KMS-11 (cell line): Measurements from ENCODE around the gene WASF3.

ENCODE experiments used
- H2AFZ ChIP-seq: fragments of 200-600 bp; sonication (generic); 2 replicates; pipeline ENCODE4 v1.6.1; 2016; ENCODE audit warnings: antibody characterized with exemption, mixed run types, low read depth
- H3K27ac ChIP-seq: fragments of 200-600 bp; sonication (generic); 2 replicates; pipeline ENCODE4 v1.6.1; 2016; ENCODE audit warnings: mild to moderate bottlenecking, mixed run types
- H3K27me3 ChIP-seq: fragments of 200-600 bp; sonication (generic); 2 replicates; pipeline ENCODE4 v1.6.1; 2017; ENCODE audit warnings: mild to moderate bottlenecking, low read depth, mixed run types, moderate library complexity; ENCODE audit not compliant: insufficient read depth
- H3K36me3 ChIP-seq: fragments of 200-600 bp; sonication (generic); 2 replicates; pipeline ENCODE4 v1.6.1; 2017; ENCODE audit warnings: mild to moderate bottlenecking, mixed run types; ENCODE audit not compliant: insufficient read depth
- H3K4me1 ChIP-seq: fragments of 200-600 bp; sonication (generic); 2 replicates; pipeline ENCODE4 v1.6.1; 2016; ENCODE audit warnings: mild to moderate bottlenecking, low read depth, mixed run types; ENCODE audit not compliant: poor library complexity, severe bottlenecking
- H3K4me2 ChIP-seq: fragments of 200-600 bp; sonication (generic); 2 replicates; pipeline ENCODE4 v1.7.0; 2016; ENCODE audit warnings: mild to moderate bottlenecking, mixed run types
- H3K4me3 ChIP-seq: fragments of 200-600 bp; sonication (generic); IDR thresholded peaks from 2 replicates; pipeline ENCODE4 v1.6.1; 2017; ENCODE audit warnings: low read depth, low read length, mixed read lengths; ENCODE audit not compliant: insufficient read depth
- H3K79me2 ChIP-seq: fragments of 200-600 bp; sonication (generic); 2 replicates; pipeline ENCODE4 v1.6.1; 2016; ENCODE audit warnings: low read depth, mixed run types; ENCODE audit not compliant: insufficient read depth
- H3K9ac ChIP-seq: fragments of 200-600 bp; sonication (generic); 2 replicates; pipeline ENCODE4 v1.6.1; 2016; ENCODE audit warnings: mild to moderate bottlenecking, mixed run types
- H4K20me1 ChIP-seq: fragments of 200-600 bp; sonication (generic); 2 replicates; pipeline ENCODE4 v1.6.1; 2016; ENCODE audit warnings: mild to moderate bottlenecking, mixed run types; ENCODE audit not compliant: insufficient read depth
- TF ChIP-seq, protein P1 (sequence below): fragments of 200-600 bp; sonication (generic); conservative IDR thresholded peaks from 2 replicates; pipeline ENCODE4 v1.6.1; 2017; ENCODE audit warnings: low read depth, mild to moderate bottlenecking, antibody characterized with exemption, low read length, moderate library complexity, mixed read lengths

Gene WASF3

DNA sequence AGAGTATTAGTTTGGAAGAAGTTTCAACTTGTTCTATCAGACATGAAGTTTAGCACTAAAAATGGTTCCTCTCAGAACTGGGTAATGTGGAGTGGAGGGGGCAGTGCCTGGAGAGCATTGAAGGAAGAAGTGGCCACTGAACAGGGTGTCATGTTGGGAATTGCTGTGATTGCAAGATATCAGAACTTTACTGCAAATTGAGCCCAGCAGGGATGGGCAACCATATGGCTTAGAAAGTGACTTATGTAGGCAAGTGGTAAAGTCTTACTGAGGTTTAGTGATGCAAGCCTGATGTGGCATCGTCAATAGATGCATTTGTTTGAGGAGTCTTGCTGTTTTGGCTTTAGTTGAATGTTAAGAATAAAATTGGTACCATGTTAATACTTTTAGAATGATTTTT is 31.7 kb downstream of the WASF3 start:
- Histone ChIP-seq H3K4me1 (no peaks in the 10 kb centered on the region), H3K27me3 (no peaks in the 10 kb centered on the region), H3K4me2 (no peak overlapping the region), H3K79me2 (no peaks in the 10 kb centered on the region), H3K9ac (no peak overlapping the region), H2AFZ (no peak overlapping the region), H3K36me3 (no peaks in the 10 kb centered on the region), H3K27ac (no peak overlapping the region), H4K20me1 (no peaks in the 10 kb centered on the region), H3K4me3 (no peak overlapping the region)
- TF ChIP-seq, protein P1, sequence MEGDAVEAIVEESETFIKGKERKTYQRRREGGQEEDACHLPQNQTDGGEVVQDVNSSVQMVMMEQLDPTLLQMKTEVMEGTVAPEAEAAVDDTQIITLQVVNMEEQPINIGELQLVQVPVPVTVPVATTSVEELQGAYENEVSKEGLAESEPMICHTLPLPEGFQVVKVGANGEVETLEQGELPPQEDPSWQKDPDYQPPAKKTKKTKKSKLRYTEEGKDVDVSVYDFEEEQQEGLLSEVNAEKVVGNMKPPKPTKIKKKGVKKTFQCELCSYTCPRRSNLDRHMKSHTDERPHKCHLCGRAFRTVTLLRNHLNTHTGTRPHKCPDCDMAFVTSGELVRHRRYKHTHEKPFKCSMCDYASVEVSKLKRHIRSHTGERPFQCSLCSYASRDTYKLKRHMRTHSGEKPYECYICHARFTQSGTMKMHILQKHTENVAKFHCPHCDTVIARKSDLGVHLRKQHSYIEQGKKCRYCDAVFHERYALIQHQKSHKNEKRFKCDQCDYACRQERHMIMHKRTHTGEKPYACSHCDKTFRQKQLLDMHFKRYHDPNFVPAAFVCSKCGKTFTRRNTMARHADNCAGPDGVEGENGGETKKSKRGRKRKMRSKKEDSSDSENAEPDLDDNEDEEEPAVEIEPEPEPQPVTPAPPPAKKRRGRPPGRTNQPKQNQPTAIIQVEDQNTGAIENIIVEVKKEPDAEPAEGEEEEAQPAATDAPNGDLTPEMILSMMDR = no peak

DNA sequence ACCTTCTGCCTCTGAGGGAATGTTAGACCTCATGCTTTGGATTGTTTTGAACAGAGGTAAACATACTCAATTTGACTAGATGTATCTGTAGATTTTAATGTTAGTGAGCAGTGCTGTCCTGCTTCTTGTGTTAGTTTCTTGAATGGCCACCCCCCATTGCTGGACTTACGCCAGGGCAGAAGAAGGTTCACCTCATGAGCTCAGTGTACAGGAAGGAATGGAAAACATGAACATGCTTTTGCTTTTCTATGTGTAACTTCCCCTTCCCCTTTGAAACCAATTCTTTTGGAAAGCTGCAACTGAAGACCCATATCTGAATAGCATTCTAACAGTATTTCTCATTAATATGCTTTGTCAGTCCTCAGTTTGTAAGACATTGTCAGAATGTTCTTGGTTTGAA is 32.3 kb downstream of the WASF3 start:
- no peaks in the 10 kb centered on the region for H3K79me2 ChIP-seq
- no peak overlapping the region for H3K9ac ChIP-seq
- H3K4me1 ChIP-seq = no peaks in the 10 kb centered on the region
- no peaks in the 10 kb centered on the region for H4K20me1 ChIP-seq
- no peak overlapping the region for H3K4me3 ChIP-seq
- H2AFZ ChIP-seq = no peak overlapping the region
- no peak overlapping the region for H3K27ac ChIP-seq
- H3K4me2 ChIP-seq = no peak overlapping the region
- H3K36me3 ChIP-seq = no peaks in the 10 kb centered on the region
- H3K27me3 ChIP-seq = no peaks in the 10 kb centered on the region
- TF ChIP-seq, protein P1 = no peak

DNA sequence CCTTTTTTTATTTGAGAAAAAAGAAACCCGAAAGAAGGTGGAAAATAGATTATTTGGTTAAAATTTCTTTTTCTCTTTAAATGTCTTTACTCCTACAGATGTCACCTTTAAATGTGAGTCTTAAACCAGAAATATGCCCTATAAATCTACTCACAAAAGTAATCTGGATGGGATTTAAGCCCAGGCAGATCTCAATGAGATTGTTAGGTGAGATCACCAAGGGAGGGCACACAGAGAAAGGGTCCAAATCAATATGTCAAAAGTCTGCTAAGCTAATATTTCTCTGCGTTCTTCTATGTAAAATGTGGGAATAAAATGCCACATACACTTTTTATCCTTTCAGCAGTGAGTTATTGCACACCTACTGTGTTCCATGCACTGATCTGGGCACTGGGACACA is 32.9 kb downstream of the WASF3 start:
- no peaks in the 10 kb centered on the region for H3K4me1 ChIP-seq
- TF ChIP-seq, protein P1 = no peak
- H3K4me3 ChIP-seq = no peak overlapping the region
- no peaks in the 10 kb centered on the region for H4K20me1 ChIP-seq
- no peak overlapping the region for H2AFZ ChIP-seq
- no peaks in the 10 kb centered on the region for H3K79me2 ChIP-seq
- no peak overlapping the region for H3K27ac ChIP-seq
- no peak overlapping the region for H3K9ac ChIP-seq
- no peaks in the 10 kb centered on the region for H3K27me3 ChIP-seq
- H3K4me2 ChIP-seq = no peak overlapping the region
- no peaks in the 10 kb centered on the region for H3K36me3 ChIP-seq

DNA sequence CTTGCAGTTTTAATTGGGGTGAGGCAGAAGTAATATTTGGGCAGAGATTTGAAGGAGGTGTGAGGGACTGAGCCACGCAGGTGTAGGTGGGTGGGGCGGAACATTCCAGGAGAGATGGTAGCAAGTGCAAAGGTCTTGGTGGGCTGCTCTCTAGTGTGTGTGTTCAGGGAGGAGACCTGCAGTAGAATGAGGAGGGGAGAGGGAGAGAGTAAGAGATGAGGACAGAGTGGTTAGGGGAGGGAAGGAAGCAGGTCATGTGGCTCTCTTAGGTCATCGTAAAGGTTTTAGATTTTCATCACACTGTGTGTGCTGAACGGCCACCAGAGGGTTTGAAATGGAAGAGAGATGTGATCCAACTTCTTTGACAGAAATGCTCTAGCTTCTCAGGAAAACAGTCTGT is 33.5 kb downstream of the WASF3 start:
- H2AFZ ChIP-seq = no peak overlapping the region
- H4K20me1 ChIP-seq = no peaks in the 10 kb centered on the region
- H3K27ac ChIP-seq = no peak overlapping the region
- H3K4me3 ChIP-seq = no peak overlapping the region
- H3K79me2 ChIP-seq = no peaks in the 10 kb centered on the region
- no peaks in the 10 kb centered on the region for H3K36me3 ChIP-seq
- no peaks in the 10 kb centered on the region for H3K4me1 ChIP-seq
- TF ChIP-seq, protein P1 = no peak
- H3K27me3 ChIP-seq = no peaks in the 10 kb centered on the region
- H3K4me2 ChIP-seq = no peak overlapping the region
- no peak overlapping the region for H3K9ac ChIP-seq

DNA sequence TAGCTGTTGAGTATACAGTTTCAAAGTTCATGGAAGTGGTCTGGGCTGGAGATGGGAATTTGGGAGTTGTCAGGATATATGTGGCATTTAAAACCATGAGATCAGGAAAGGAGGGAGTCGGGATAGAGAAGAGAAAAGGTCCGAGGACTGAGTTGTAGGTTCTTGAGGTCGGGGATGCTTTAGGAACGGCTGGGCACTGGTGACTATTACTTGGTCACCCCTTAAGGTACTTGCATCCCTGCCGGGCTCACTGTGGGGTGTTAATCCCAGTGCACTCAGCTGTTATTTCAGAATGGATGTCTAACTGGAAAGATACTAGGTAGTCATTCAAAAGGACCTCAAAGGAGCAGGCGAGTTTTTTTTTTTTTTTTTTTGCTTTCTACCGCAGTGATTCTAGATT is 34.2 kb downstream of the WASF3 start:
- Histone ChIP-seq H2AFZ (no peak overlapping the region), H3K79me2 (no peaks in the 10 kb centered on the region)
- TF ChIP-seq, protein P1 = no peak

More for the DNA sequence above, 34.2 kb downstream of the WASF3 start:
- Histone ChIP-seq H3K27ac (no peak overlapping the region), H4K20me1 (no peaks in the 10 kb centered on the region), H3K4me2 (no peak overlapping the region), H3K9ac (no peak overlapping the region), H3K27me3 (no peaks in the 10 kb centered on the region), H3K4me1 (no peaks in the 10 kb centered on the region), H3K4me3 (no peak overlapping the region), H3K36me3 (no peaks in the 10 kb centered on the region)
